Measurements from ENCODE around the gene C1orf35.

- TF ChIP-seq CTCF (IDR thresholded peaks at IDR 0.05) (no peak), POLR2A (IDR thresholded peaks at IDR 0.05) (no peak)
Measured at GRCh38 chr1:228101614-228101993, 1.5 kb downstream of the C1orf35 start.
